Measurements from ENCODE around the gene CDC7. TPM values are rescaled to one million over a fixed set of nuclear protein-coding genes. Genes with fewer than 3 reads are reported as not detected.
A peak's percentile ranks its signal among the peaks of the same experiment; 100 is the strongest.

The CDC7 gene
- total RNA-seq, 1 donor, result 6.5 TPM

DNA sequence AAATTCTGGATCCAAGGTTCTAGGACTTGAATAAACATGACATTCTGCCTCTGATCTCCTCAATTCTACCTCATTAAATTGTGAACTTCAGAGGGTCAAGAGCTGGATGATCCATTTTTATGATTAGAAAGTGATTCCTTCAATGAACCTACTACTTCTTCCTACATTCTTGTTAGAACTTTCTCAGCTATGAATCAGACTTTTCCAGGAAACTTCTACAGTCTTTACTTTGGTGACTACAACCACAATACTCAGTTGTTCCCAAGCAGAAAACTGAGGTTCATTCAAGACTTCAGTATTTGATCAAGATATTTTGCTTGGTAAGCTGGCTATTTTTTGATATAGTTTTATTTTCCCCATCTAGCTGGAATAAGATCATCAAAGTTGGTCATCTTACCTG is 51.4 kb downstream of the CDC7 start:
- TF ChIP-seq, protein P1, sequence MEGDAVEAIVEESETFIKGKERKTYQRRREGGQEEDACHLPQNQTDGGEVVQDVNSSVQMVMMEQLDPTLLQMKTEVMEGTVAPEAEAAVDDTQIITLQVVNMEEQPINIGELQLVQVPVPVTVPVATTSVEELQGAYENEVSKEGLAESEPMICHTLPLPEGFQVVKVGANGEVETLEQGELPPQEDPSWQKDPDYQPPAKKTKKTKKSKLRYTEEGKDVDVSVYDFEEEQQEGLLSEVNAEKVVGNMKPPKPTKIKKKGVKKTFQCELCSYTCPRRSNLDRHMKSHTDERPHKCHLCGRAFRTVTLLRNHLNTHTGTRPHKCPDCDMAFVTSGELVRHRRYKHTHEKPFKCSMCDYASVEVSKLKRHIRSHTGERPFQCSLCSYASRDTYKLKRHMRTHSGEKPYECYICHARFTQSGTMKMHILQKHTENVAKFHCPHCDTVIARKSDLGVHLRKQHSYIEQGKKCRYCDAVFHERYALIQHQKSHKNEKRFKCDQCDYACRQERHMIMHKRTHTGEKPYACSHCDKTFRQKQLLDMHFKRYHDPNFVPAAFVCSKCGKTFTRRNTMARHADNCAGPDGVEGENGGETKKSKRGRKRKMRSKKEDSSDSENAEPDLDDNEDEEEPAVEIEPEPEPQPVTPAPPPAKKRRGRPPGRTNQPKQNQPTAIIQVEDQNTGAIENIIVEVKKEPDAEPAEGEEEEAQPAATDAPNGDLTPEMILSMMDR (IDR thresholded peaks at IDR 0.05; ENCODE audit: insufficient read depth, low read depth, low read length), result no peak
- H3K4me3 ChIP-seq (ENCODE audit: low read depth, low read length), result no peak overlapping the region
- no peak for DNase-seq (ENCODE audit: low read depth)

DNA sequence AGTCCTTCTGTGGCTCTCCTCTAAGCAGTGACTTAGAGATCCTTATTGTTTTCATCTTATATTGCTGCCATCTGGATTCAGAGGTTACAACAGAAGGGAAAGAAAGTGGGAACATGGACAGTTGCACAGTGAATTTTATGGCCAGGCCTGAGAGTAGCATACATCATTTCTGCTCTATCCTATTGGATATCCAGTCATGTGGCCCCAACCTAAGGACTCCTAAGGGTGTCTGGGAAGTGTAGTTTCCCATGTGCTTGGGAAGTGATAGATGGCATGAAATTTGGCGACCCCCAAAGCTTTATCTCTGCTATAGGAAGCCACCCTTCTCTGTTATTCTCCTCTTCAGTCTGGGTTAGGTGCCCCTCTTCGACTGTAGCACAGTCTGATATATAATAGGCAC is 51.9 kb downstream of the CDC7 start:
- DNase-seq (ENCODE audit: low read depth), result no peak
- no peak overlapping the region for H3K4me3 ChIP-seq (ENCODE audit: low read depth, low read length)
- TF ChIP-seq, protein P1 (IDR thresholded peaks at IDR 0.05; ENCODE audit: insufficient read depth, low read depth, low read length), result no peak

DNA sequence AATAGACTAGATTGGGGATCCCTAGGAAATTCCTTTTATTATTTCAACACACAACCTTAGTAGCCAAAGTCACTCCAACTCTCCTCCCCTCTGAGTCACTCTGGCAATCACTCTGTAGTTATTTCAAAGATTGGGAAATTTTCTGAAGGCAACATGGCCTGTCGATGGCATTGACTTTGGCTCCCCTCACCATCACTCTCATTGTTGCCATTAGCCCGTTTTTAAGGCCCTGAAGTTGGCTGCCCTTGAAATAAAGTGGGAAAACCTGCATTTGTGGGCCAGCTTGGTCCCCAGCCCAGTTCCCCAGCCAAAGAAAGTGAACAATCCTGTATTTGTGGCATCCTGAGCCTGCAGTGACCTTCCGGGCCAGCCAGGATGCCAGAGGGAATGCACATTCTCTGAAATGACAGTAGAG is 52.5 kb downstream of the CDC7 start:
- peak; percentile 65 for DNase-seq (ENCODE audit: low read depth)
- H3K4me3 ChIP-seq (ENCODE audit: low read depth, low read length), result no peak overlapping the region
- TF ChIP-seq, protein P1 (IDR thresholded peaks at IDR 0.05; ENCODE audit: insufficient read depth, low read depth, low read length), result no peak

DNA sequence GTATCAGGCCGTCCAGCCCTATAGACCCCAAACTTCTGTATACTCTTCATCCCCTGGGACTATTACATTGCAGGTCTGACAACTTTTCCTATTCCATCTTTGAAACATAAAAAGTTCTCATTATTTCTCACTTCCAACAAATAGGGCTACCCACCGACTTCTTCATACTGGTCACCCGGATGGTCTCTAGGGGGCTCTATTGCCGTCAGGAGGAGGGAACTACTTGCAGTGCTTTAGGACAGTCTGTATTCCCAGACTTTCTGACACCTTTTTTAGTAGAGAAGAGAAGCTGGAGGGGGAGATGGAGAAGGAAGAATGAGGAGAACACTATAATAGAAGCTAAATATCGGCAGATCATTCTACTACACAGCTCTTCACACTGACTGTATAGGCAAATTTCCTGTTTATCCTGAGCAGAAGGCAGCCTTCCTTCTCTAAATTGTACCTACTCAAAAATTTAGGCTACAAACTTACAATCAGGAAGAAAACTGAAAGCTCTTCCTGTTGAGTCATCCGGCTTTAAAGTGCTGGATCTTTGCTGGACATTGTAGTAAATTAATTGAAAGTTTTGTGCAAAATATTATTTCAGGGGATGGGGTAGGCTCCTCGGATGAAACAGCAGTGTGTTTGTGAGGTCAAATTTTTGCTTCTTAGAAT is 54.6 kb downstream of the CDC7 start:
- H3K4me3 ChIP-seq (ENCODE audit: low read depth, low read length), result no peak overlapping the region
- no peak for DNase-seq (ENCODE audit: low read depth)
- TF ChIP-seq, protein P1 (IDR thresholded peaks at IDR 0.05; ENCODE audit: insufficient read depth, low read depth, low read length), result peak; percentile 16

DNA sequence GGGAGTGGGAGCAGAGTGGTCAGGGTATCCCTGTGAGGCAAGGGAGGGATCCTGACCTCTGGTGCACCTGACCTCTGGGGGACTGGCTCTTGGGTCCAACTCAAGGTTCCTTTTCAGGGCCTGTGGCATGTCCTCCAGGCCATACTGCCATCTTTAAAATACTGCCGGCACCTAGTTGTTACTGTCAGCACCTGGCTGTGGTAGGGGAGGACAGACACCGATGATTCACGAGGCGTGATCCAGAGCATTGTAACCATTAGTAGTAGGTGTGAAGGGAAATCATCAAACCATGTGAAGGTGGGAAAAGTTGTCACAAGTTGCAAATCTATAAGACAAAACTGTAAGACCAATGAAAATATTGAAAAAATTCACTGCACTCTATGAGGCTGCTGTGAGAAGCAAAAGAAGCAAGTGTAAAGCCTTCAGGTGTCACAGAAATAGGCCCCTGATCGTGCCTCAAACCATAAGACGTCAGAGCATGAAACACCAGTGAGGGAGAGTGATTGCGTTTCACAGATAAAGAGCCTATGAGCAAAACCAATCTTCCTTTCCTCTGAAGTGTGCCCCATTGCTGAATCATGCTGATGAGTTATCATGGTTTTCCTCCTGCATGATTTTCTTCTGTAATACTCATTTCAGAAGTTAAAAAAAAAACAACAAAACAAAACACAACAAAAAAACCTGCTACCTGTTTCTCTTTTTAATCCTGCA is 55.3 kb downstream of the CDC7 start:
- TF ChIP-seq, protein P1 (IDR thresholded peaks at IDR 0.05; ENCODE audit: insufficient read depth, low read depth, low read length), result no peak
- peak; percentile 85 for DNase-seq (ENCODE audit: low read depth)
- no peak overlapping the region for H3K4me3 ChIP-seq (ENCODE audit: low read depth, low read length)

DNA sequence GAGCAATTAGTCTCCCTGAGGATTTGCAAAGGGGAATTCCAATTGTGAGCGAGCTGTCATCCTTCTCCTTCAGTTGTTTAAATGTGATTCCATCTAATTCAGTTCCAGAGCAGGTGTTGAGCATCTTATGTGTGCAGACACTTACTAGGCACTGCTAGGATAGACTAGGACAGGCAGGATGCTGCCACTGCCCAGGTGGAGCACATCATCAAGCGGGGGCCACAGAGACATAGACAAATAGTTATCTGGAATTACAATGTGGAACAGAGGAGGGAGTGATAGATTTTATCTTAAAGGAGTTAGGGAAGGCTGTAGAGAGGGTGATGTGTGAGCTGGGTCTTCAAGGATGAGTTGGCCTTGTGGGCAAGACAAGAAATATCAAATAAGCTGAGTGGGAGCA is 55.9 kb downstream of the CDC7 start:
- no peak overlapping the region for H3K4me3 ChIP-seq (ENCODE audit: low read depth, low read length)
- no peak for DNase-seq (ENCODE audit: low read depth)
- TF ChIP-seq, protein P1 (IDR thresholded peaks at IDR 0.05; ENCODE audit: insufficient read depth, low read depth, low read length), result no peak

Data from fibroblast of villous mesenchyme (primary cell).